ENCODE measurements around the gene PAPPA2.
"Not testable (repeated sequence)": the region's sequence is repeated elsewhere in the genome, so short reads cannot be mapped to it uniquely, and the experiment has no call there.

The PAPPA2 gene

DNA sequence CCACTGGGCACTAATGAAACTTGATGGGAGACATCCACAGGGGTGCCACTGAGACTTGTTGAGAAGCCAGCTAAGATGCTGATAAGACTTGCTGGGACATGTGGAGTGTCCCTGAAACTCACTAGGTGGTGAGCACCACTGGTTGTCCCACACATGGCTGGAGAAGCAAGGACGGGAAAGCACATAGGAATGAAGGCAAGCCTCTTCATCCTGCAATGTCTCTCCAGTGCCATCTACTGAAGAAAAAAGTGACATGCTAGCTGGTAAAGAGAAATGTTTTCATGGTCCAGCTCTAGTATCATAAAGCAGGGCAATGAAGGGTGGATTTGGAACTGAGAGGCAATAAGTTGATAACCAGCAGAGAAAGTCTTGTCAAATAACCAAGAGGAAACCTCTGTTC, 283.0 kb downstream of the PAPPA2 start:
- Histone ChIP-seq H3K4me1 (ENCODE audit: insufficient read depth, low read length) (no peaks in the 10 kb centered on the region), H3K9ac (ENCODE audit: low read length) (no peak overlapping the region), H3K36me3 (ENCODE audit: insufficient read depth, low read length) (no peaks in the 10 kb centered on the region), H3K9me3 (ENCODE audit: low read length) (no peaks in the 10 kb centered on the region), H3K27ac (ENCODE audit: low read depth, low read length) (no peak overlapping the region), H3K4me3 (ENCODE audit: low read depth in 1 of 2, low read length in 2 of 2) (no peak overlapping the region), H3K27me3 (ENCODE audit: control insufficient read depth in 1 of 2, insufficient read depth in 2 of 2, low read length in 2 of 2) (no peaks in the 10 kb centered on the region)

DNA sequence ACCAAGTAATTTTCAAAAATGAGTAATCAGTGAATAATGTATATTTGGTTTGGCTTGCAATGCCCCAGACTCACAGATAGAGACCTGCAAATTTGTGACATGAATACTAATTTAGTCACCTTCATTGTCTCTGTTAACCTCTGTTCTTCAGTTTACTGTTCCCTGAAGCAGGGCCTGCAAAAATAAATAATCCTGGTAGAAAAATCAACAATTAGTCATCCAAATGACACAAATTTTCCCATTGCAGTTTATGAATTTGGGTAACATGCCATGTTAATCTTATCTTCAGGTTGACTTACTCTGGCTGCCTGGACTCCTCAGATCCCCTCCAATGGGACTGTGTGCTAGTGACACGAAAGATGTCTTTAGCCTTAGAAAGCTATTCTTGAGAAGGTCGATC, 289.5 kb downstream of the PAPPA2 start:
- no peaks in the 10 kb centered on the region for H3K36me3 ChIP-seq (ENCODE audit: insufficient read depth, low read length)
- no peaks in the 10 kb centered on the region for H3K9me3 ChIP-seq (ENCODE audit: low read length)
- H3K4me3 ChIP-seq (ENCODE audit: low read depth in 1 of 2, low read length in 2 of 2) = no peak overlapping the region
- H3K27me3 ChIP-seq (ENCODE audit: control insufficient read depth in 1 of 2, insufficient read depth in 2 of 2, low read length in 2 of 2) = no peaks in the 10 kb centered on the region
- no peak overlapping the region for H3K9ac ChIP-seq (ENCODE audit: low read length)
- H3K4me1 ChIP-seq (ENCODE audit: insufficient read depth, low read length) = no peaks in the 10 kb centered on the region
- no peak overlapping the region for H3K27ac ChIP-seq (ENCODE audit: low read depth, low read length)

DNA sequence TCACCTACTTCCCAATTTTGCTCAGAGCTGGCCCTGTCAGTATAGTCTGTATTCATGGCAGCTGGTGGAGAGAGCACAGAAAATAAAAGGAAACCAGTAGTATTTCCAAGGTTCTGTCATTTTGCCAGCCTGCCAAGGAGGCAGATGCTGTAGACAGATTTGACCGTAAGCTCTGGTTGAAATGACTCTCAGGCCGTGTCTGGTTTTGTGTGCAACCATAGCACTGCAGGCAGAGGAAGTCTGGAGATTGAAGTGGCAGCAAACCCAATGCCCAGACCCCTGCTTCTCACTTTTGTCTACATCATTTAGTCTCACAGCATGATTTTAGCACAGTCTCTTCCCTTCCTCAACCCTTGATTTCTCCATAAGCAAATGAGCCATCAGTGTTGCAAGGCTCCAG, 291.7 kb downstream of the PAPPA2 start:
- Histone ChIP-seq H3K27ac (ENCODE audit: low read depth, low read length) (no peak overlapping the region), H3K9ac (ENCODE audit: low read length) (no peak overlapping the region), H3K4me3 (ENCODE audit: low read depth in 1 of 2, low read length in 2 of 2) (no peak overlapping the region), H3K9me3 (ENCODE audit: low read length) (no peaks in the 10 kb centered on the region), H3K27me3 (ENCODE audit: control insufficient read depth in 1 of 2, insufficient read depth in 2 of 2, low read length in 2 of 2) (no peaks in the 10 kb centered on the region), H3K36me3 (ENCODE audit: insufficient read depth, low read length) (no peaks in the 10 kb centered on the region), H3K4me1 (ENCODE audit: insufficient read depth, low read length) (no peaks in the 10 kb centered on the region)

DNA sequence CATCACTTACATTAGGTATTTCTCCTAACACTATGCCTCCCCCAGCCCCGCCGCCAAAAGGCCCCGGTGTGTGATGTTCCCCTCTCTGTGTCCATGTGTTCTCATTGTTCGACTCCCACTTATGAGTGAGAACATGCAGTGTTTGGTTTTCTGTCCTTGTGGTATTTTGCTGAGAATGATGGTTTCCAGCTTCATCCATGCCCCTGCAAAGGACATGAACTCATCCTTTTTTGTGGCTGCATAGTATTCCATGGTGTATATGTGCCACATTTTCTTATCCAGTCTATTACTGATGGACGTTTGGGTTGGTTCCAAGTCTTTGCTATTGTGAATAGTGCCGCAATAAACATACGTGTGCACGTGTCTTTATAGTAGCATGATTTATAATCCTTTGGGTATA, 293.8 kb downstream of the PAPPA2 start:
- not testable (repeated sequence) for H3K9me3 ChIP-seq (ENCODE audit: low read length); H3K27me3 ChIP-seq (ENCODE audit: control insufficient read depth in 1 of 2, insufficient read depth in 2 of 2, low read length in 2 of 2); H3K36me3 ChIP-seq (ENCODE audit: insufficient read depth, low read length); H3K4me3 ChIP-seq (ENCODE audit: low read depth in 1 of 2, low read length in 2 of 2); H3K4me1 ChIP-seq (ENCODE audit: insufficient read depth, low read length); H3K27ac ChIP-seq (ENCODE audit: low read depth, low read length); H3K9ac ChIP-seq (ENCODE audit: low read length)

DNA sequence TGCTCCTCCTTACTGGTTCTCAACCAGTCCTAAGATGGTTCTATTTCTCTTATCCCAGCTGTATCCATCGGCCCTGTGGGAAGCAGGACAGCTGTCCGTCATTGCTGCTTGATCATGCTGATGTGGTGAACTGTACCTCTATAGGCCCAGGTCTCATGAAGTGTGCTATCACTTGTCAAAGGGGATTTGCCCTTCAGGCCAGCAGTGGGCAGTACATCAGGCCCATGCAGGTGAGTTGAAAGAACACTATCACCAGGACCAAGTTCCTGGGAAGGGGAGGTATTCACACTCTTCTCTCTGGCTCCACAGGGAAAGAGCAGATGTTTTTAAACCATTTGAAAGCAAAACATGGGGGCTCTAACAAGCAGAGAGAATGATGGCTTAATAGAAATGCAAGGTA, 302.6 kb downstream of the PAPPA2 start:
- Histone ChIP-seq H3K27me3 (ENCODE audit: control insufficient read depth in 1 of 2, insufficient read depth in 2 of 2, low read length in 2 of 2) (no peaks in the 10 kb centered on the region), H3K4me1 (ENCODE audit: insufficient read depth, low read length) (no peaks in the 10 kb centered on the region), H3K4me3 (ENCODE audit: low read depth in 1 of 2, low read length in 2 of 2) (no peak overlapping the region), H3K27ac (ENCODE audit: low read depth, low read length) (no peak overlapping the region), H3K9ac (ENCODE audit: low read length) (no peak overlapping the region), H3K9me3 (ENCODE audit: low read length) (no peaks in the 10 kb centered on the region), H3K36me3 (ENCODE audit: insufficient read depth, low read length) (no peaks in the 10 kb centered on the region)

DNA sequence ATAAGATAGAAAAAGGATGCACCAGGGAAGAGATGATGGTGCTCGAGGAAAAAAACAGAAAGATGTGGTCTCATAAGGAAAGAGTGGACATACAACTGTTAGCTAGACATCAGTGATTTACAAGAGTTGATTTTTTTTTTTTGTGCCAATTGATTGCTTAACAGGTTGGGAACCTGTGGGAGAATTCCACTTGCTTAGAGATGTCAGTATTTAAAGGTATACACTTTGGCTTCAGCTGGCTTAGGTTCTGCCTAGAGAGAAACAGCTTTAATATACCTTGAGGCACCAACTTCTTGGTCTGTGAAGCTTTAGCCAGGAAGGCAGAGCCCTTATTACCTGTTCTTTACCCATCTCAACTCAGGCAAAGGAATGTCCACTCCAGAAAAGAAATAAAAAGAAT, 303.8 kb downstream of the PAPPA2 start:
- Histone ChIP-seq H3K4me3 (ENCODE audit: low read depth in 1 of 2, low read length in 2 of 2) (no peak overlapping the region), H3K27ac (ENCODE audit: low read depth, low read length) (no peak overlapping the region), H3K9me3 (ENCODE audit: low read length) (no peaks in the 10 kb centered on the region), H3K36me3 (ENCODE audit: insufficient read depth, low read length) (no peaks in the 10 kb centered on the region), H3K4me1 (ENCODE audit: insufficient read depth, low read length) (no peaks in the 10 kb centered on the region), H3K27me3 (ENCODE audit: control insufficient read depth in 1 of 2, insufficient read depth in 2 of 2, low read length in 2 of 2) (no peaks in the 10 kb centered on the region), H3K9ac (ENCODE audit: low read length) (no peak overlapping the region)

DNA sequence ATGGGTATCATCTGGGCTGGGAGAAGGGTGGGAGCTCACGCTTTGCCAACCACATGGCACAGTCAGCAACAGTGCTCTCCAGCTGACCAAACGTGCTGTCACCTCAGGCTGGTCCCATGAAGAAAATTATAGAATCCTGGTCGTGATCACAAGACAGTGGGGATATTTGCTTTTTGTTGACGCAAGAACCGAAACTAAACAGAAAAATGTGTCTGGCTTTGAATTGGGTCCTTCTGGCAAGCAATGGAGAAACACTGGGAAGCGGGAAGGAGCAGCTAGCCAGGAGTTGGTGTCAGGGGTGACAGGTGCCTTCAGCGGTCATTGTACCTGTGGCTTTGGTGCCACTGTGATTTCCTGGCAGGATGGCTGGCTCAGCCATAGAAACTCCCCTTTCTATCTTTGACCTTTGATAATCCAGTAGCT, 304.8 kb downstream of the PAPPA2 start:
- Histone ChIP-seq H3K9ac (ENCODE audit: low read length) (no peak overlapping the region), H3K27me3 (ENCODE audit: control insufficient read depth in 1 of 2, insufficient read depth in 2 of 2, low read length in 2 of 2) (no peaks in the 10 kb centered on the region)

DNA sequence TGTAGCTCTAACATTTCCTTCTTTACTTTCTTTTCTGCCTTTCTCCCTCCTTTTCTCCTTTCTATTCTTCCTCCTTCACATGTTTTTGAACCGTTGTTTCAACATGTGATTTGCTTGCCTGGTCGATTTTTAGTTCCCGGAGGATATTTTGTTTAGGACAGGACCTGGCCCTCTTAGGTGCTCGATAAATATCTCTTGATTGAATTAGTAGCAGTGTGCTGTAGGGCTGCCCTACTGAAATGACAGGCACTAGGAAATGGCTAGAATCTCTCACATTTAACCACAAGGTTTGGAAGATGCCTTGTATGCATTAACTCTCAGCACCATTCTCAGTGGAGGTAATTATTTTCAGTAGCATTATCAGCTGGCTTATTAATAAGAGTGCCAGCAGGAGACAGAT, 305.6 kb downstream of the PAPPA2 start:
- H3K27ac ChIP-seq (ENCODE audit: low read depth, low read length) = no peak overlapping the region
- peaks cover 11% of the 10 kb centered on the region for H3K4me1 ChIP-seq (ENCODE audit: insufficient read depth, low read length)
- no peak overlapping the region for H3K4me3 ChIP-seq (ENCODE audit: low read depth in 1 of 2, low read length in 2 of 2)
- H3K27me3 ChIP-seq (ENCODE audit: control insufficient read depth in 1 of 2, insufficient read depth in 2 of 2, low read length in 2 of 2) = no peaks in the 10 kb centered on the region
- no peak overlapping the region for H3K9ac ChIP-seq (ENCODE audit: low read length)
- H3K36me3 ChIP-seq (ENCODE audit: insufficient read depth, low read length) = no peaks in the 10 kb centered on the region
- no peaks in the 10 kb centered on the region for H3K9me3 ChIP-seq (ENCODE audit: low read length)

More for the DNA sequence above, 304.8 kb downstream of the PAPPA2 start:
- H3K4me1 ChIP-seq (ENCODE audit: insufficient read depth, low read length) = peaks cover 4% of the 10 kb centered on the region
- H3K36me3 ChIP-seq (ENCODE audit: insufficient read depth, low read length) = no peaks in the 10 kb centered on the region
- no peaks in the 10 kb centered on the region for H3K9me3 ChIP-seq (ENCODE audit: low read length)
- no peak overlapping the region for H3K4me3 ChIP-seq (ENCODE audit: low read depth in 1 of 2, low read length in 2 of 2)
- no peak overlapping the region for H3K27ac ChIP-seq (ENCODE audit: low read depth, low read length)

DNA sequence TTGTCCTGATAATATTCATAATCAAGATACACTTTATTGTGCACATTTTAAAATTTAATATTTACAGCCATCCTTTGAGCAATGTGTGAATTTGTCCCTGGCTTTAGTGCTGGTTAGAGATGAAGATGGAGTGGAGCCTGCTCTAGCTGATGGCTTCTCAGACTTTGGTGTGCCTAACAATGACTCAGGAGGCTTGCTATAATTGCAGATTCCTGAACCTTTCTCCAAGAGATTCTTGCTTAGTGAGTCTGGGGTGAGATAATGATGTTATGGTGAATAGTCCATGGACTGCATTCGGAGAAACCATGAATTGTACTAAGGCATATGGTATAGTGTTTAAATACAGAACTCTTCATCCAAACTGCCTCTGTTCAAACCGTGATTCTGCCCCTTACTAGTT, 307.1 kb downstream of the PAPPA2 start:
- Histone ChIP-seq H3K27me3 (ENCODE audit: control insufficient read depth in 1 of 2, insufficient read depth in 2 of 2, low read length in 2 of 2) (no peaks in the 10 kb centered on the region), H3K4me1 (ENCODE audit: insufficient read depth, low read length) (peaks cover 14% of the 10 kb centered on the region), H3K4me3 (ENCODE audit: low read depth in 1 of 2, low read length in 2 of 2) (no peak overlapping the region), H3K27ac (ENCODE audit: low read depth, low read length) (no peak overlapping the region), H3K9me3 (ENCODE audit: low read length) (no peaks in the 10 kb centered on the region), H3K36me3 (ENCODE audit: insufficient read depth, low read length) (no peaks in the 10 kb centered on the region), H3K9ac (ENCODE audit: low read length) (no peak overlapping the region)

DNA sequence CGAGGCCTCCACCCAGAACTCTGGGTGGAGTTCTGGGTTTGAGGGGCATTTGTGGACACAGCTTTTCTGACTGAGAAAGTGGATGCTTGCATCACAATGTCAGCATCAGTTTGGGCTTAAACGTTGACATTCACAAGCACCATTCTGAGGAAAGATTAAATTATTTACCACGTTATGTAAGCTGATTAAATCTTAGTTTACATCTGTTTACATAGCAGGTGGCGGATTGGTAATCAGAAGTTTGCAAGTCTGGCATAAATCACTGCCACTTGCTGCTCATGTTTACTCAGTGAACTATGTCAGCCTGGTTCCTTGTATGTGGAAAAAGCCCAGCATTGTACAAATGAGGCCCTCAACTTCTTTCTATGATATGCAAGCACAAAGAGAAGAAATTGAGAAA, 310.1 kb downstream of the PAPPA2 start:
- no peaks in the 10 kb centered on the region for H3K27me3 ChIP-seq (ENCODE audit: control insufficient read depth in 1 of 2, insufficient read depth in 2 of 2, low read length in 2 of 2)
- peak overlapping the region; percentile 27 for H3K27ac ChIP-seq (ENCODE audit: low read depth, low read length)
- H3K9ac ChIP-seq (ENCODE audit: low read length) = no peak overlapping the region
- no peaks in the 10 kb centered on the region for H3K36me3 ChIP-seq (ENCODE audit: insufficient read depth, low read length)
- H3K4me1 ChIP-seq (ENCODE audit: insufficient read depth, low read length) = peaks cover 15% of the 10 kb centered on the region
- no peak overlapping the region for H3K4me3 ChIP-seq (ENCODE audit: low read depth in 1 of 2, low read length in 2 of 2)
- no peaks in the 10 kb centered on the region for H3K9me3 ChIP-seq (ENCODE audit: low read length)

DNA sequence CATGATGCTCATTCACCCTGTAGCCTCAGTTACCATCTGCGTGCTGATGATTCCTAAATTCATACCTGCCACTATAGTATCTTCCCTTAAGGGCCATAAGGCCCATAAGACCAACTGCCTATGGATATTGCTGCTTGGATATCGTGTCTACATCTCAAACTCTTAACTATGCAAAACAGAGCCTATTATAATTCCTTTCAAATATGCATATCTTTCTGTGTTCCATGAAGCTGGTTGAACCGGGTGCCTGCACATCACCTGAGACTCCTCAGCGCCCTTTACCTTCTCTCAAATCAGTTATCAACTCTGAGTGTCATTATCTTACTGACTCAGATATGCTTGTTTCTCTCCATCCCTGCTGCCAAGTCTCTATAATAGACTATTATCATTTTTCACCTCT, 311.2 kb downstream of the PAPPA2 start:
- H3K9ac ChIP-seq (ENCODE audit: low read length) = no peak overlapping the region

DNA sequence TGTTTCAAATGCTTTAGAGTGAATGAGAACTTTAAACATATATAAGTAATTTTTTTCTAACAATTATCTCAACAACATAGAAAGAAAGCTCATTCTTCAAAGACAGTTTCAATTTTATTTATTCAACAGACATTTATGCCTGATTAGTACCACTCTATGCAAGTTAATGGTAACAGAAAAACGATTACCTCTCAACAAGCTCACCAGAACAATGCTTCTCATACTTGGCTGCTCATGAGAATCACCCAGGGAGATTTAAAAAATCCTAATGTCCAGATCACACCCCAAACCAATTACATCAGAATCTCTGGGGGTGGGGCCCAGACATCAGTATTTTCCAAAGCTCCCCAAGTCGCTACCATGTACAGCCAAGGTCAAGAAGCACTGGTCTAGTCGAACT, 312.4 kb downstream of the PAPPA2 start:
- no peak overlapping the region for H3K4me3 ChIP-seq (ENCODE audit: low read depth in 1 of 2, low read length in 2 of 2)
- H3K9me3 ChIP-seq (ENCODE audit: low read length) = no peaks in the 10 kb centered on the region
- H3K4me1 ChIP-seq (ENCODE audit: insufficient read depth, low read length) = peaks cover 15% of the 10 kb centered on the region
- no peaks in the 10 kb centered on the region for H3K36me3 ChIP-seq (ENCODE audit: insufficient read depth, low read length)
- H3K27me3 ChIP-seq (ENCODE audit: control insufficient read depth in 1 of 2, insufficient read depth in 2 of 2, low read length in 2 of 2) = no peaks in the 10 kb centered on the region
- H3K27ac ChIP-seq (ENCODE audit: low read depth, low read length) = no peak overlapping the region
- no peak overlapping the region for H3K9ac ChIP-seq (ENCODE audit: low read length)

More for the DNA sequence above, 311.2 kb downstream of the PAPPA2 start:
- no peaks in the 10 kb centered on the region for H3K36me3 ChIP-seq (ENCODE audit: insufficient read depth, low read length)
- H3K27me3 ChIP-seq (ENCODE audit: control insufficient read depth in 1 of 2, insufficient read depth in 2 of 2, low read length in 2 of 2) = no peaks in the 10 kb centered on the region
- peaks cover 15% of the 10 kb centered on the region for H3K4me1 ChIP-seq (ENCODE audit: insufficient read depth, low read length)
- H3K9me3 ChIP-seq (ENCODE audit: low read length) = no peaks in the 10 kb centered on the region
- no peak overlapping the region for H3K27ac ChIP-seq (ENCODE audit: low read depth, low read length)
- H3K4me3 ChIP-seq (ENCODE audit: low read depth in 1 of 2, low read length in 2 of 2) = no peak overlapping the region

Data from muscle layer of colon (tissue), 2 donors.